Activated CD4-positive, alpha-beta T cell treated with anti-CD3 and anti-CD28 coated beads, Interleukin-2, Interleukin-6, amounts not matched to agents 100 ng/mL and 50 ng/mL, durations not matched to agents 16 hours and 8 hours (primary cell): ENCODE measurements around the gene AZIN2.
"Not testable (repeated sequence)": the region's sequence is repeated elsewhere in the genome, so short reads cannot be mapped to it uniquely, and the experiment has no call there.

ENCODE experiments used
- DNase-seq: peaks from one replicate; pipeline ENCODE4 v3.0.0-alpha.2; 2020

AZIN2 gene

DNA sequence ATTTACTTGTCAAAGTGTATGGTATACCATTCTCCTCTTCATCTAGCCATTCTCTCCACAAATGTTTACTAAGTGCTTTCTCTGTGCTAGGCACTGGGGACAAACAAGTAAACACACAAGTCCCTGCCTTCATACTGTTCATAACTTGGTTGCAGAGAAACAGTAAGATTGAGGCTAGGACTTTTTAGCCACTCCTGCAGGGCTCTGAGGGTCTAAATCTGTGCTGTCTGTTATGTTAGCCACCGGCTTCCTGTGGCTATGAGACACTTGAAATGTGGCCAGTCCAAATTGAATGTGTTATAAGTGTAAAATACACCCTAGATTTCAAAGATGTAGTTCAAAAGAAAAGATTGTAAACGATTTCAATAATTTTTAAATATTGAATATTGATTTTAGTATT is 50.2 kb downstream of the AZIN2 start:
- DNase-seq, result no peak

DNA sequence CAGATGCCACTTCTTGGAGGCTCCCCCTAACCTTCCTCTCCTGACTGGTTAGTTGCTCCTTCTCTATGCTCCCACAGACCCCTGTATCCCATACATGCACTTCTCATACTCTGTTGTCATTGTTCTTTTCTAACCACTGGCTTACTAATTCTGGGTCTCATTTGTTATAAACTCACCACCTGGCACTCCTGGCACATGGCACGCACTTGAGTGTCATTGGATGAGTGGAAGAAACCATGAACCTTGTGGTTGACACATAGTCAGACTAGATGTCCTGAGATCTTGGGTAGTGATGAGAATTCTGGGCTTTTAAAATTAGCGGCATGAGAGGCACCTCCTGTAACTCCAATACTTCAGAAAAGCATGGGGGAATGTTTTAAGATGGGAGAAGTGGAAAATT is 51.6 kb downstream of the AZIN2 start:
- DNase-seq, result peak; percentile 53

DNA sequence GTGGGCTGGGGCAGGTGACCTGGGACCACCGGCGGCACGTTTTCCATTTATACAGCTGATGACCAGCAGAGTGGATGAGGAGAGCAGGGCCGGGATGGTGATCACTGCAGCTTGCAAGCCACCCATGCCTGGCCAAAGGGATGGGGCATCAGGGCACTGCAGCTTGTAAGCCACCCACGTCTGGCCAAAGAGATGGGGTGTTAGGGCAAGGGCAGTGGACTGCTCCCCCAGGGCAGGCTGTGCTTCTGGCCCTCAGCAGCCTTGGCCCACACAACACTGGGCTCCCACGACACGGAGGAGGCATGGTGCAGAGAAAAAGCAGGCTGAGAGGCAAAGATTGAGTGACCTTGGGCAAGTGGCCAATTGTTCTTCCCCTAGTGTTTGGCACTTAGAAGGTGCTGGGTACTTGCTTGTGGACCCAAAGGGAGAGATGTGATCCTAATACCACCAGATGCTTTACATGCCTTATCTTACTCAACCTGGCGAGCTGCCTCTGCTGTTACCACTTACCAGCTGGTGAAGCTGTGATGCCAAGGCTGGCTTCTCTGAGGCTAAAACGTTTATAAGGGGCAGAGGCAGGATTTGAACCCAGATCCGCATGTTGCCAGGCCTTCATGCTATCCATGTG is 52.6 kb downstream of the AZIN2 start:
- no peak for DNase-seq

DNA sequence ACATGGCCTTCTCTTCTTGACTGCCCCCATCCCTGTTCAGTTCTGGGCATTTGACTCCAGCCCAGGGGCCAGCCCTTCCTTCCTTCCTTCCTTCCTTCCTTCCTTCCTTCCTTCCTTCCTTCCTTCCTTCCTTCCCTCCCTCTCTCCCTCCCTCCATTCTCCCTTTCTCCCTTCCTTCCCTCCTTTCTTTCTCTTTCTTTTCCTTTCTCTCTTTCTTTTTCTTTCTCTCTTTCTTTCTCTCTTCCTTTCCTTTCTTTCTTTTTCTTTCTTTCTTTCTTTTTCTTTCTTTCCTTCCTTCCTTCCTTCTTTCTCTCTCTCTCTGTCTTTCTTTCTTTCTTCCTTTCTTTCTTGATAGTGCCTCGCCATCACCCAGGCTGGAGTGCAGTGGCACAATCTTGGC is 55.1 kb downstream of the AZIN2 start:
- not testable (repeated sequence) for DNase-seq

DNA sequence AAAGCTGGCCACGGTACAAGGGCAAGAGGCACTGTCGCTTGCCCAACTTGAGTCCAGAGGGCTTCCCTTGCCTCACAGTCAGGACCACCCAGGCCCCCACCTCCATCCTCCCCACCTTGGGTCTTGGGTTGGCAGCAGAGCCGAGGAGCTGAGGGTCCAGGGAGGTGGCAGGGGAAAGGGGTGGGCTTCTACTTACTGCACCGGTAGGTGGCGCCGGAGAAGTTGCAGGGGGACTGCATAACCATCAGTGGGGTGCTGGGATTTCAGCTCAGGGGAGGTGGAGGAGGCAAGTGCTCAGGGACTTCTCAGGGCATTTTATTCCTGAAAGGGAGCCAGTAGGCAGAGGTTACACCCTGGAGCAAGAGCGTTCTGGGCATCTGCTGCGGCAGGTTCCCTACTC is 56.8 kb downstream of the AZIN2 start:
- peak; percentile 21 for DNase-seq

DNA sequence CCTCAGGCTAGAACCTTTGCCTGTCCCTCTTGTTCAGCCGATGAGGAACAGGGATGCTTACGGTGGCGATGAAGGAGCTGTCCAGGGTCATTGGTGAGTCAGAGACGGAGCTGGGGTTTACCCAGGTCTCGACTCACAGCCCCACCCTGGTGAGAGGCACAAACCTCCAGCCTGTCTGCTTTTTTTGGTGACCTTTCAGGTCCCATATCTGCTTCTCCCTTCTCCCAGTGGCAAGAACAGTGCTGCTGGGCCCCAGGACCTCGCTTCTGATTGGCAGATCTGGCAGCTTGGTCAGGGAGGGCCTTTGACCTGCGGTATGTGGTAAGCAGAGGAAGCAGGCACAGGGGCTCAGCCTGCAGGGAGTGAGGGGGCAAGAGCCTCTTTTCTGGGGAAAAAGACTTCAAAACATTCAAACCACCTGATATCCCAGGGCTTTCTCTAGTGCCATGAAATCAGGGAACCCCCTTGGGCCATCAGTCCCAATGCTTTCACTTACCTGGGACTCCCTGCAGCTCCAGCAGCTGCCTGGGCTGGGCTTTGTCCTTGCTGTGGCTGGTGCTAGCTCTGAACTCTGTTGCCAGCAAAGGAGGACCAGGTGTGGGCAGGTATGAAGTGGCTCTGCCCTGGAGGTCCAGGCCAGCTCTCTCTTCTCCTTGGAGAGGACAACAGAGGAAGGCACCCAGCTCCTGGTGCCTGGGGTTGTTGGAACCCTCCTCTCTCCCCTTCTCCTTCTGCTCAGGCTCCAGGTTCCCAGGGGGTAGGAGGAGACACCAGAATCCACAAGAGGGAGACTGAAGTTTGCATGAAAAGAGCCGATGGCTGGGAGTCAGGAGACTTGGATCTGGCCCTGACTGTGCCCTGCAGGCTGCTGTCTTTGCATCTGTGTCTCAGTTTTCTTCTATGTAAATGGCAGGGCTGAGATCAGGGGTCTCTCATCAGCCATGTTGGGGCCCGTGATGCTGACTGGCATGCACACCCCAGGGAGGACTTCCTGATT is 59.5 kb downstream of the AZIN2 start:
- no peak for DNase-seq

DNA sequence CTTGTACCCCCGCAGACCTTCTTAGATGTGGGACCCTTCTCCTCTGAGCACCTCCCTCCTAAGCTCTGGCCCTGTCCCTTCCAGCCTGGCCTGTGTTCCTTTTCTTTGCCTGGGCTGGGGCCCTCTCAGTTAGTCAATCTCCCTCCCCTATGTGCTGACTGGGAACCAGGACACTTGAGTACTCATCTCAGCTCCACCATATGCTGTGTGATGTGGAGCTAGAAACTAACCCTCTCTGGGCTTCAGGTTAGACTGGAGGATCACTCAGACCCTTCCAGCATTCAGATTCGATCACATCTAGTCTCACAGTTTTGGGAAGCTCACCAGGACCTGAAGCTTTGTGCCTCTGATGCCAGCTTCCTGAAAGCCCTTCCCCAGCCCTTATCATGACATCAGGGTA is 60.3 kb downstream of the AZIN2 start:
- no peak for DNase-seq

DNA sequence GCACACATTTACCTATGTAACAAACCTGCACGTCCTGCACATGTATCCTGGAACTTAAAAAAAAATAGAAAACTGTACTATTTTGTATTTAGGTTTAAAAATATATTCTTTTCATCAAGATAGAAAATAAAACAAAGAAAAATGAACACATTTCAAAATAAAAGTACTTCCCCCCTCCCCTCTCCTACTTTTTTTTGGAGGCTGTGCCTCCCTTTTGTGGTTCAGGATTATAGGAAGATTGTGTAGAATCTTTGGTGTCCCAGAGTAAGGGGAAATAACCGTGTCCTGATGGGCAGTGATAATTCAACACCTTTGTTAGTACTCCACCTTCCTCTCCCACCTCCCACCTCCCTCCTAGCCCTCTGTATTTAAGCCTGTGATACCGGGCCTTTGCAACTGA is 60.8 kb downstream of the AZIN2 start:
- no peak for DNase-seq

DNA sequence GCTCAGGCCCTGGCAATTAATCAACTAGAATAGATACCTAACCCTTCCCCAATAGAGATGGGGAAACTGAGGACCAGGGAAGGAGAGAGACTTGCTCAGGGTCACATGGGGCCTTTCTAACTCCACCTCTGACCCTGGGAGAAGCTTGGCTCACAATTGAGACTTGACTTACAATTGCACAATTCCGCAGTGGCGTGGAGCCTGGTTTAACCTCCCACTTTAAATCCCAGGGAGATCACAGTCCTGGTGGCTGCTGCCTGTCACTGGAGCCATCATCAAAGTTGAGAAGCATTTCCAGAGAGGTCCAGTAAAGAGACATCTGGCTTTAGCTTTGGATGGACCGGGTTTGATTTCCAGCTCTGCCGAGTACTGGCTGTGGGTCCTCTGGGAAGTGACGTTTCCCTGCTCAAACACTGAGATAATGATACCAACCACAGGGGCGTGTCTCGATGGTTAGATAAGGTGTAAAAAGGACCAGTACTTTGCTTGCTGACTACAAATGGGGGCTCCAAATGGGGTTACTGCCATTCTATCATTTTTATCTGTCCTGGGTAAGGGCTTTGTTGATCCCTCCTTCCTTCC is 61.6 kb downstream of the AZIN2 start:
- no peak for DNase-seq

DNA sequence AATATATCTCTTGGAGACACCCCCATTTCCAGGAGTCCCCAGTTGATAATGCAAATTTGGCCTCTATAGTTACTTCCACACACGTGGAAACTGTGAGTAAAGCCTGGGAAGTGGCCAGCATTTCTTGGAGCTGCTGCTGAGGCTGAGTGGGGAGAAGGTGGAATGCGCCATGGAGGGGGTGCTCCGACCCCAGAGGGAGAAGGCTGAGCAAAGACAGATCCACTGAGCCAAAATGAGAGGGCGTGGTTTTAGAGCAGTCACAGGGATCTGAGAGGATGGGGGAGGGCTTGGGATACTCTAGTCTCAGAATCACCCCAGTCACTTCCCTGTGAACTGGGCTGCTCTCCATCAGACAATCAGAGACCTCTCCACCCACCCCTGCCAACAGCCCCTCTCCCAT is 62.2 kb downstream of the AZIN2 start:
- no peak for DNase-seq

DNA sequence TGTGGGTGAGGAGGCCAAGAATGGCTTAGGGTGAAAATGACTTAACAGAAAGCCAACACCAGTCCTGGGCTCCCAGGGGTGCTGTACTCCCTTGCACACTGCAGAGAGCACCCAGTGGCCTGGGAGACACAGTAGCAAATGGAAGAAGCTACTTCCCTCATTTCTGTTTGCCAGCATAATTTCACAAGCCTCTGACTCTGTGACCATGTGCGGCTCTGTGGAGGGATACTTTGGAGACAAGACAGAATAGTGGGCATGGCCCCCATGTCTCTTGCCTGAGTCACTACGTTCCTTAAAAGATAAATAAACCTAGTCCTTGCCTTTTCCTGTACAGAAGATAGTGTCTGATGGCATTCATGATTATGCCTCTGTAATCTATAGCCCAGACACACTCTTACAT is 62.7 kb downstream of the AZIN2 start:
- DNase-seq, result no peak

DNA sequence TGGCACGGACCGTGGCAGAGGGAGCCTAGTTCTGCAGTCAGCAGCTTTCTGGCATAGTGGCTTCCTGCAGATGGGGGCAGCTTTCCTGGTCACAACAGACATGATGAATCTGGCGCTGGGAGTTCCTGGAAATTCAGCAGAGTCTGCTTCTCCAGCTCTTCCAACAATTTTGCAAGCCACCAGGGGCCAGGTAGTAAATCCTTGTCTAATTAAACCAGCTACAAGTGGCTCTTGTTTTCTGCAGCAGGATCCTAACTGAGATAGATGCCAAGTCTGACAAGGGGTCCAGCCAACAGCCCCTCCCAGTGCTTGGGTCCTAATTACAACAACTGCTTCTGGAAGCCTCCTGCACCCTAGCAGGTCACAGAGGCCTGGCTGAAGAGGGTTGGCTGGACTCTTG is 65.0 kb downstream of the AZIN2 start:
- no peak for DNase-seq

DNA sequence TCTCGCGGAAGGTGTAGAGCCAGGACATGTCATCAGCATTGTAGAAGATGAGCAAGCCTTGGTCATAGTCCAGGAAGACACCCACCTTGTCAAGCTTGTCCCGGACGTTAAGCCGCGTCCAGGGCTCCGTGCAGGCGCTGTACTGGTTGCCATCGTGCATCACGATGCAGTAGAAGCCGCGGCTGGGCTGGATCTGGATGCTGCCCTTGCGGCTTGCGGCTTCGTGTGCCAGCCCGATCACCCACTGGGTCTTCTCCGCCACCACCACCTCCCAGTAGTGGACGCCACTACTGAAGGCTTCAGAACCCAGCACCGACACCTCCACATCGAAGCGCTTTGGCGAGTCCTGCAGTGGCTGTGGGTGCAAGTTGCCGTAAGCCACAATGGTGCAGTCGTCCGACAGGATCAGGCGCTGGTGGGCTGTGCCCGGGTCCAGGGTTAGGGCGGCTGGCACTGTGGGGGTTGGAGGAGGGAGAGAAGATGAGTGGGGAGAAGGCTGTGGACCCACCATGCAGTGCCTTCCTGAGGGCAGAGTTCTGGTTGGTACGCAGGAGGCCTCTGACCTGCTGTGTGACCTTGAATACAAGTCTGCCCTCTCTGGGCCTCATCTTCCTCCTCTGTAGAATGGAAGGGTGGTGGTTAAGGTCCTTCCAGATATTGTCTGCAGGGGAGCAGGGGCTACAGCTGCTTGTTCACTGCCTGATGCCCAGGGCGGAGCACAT is 66.5 kb downstream of the AZIN2 start:
- no peak for DNase-seq

DNA sequence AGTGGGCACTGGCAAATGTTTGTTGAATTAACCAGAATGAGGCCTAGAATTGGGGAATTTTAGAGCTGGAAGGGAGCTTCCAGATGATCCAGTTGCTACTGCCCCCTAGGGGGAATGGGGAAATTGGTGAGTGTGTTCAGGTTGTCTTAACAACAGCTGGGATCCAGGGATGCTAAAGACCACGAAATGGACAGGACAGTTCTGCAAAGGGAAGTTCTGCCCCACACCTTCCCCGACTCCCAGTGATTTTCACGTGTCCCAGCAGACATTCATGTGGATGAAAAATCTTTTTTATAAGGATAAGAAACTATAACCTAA is 67.0 kb downstream of the AZIN2 start:
- no peak for DNase-seq

DNA sequence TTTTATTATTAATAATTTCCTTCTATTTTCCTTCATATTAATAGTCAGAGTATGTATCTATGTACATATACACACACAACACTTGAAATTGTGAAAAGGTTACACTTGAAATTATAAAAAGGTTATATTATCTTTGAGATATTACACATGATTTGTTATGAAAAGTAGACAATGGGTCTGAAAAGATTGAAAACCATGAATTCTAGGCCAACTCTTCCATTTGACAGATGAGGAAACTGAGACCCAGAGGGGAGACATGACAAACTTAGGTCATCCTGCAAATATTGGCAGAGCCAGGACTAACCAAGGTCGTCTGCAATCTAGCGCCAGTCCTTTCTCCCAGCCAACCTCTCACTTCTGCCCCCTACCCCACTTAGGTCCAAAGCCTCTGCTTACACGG is 67.7 kb downstream of the AZIN2 start:
- DNase-seq, result no peak

DNA sequence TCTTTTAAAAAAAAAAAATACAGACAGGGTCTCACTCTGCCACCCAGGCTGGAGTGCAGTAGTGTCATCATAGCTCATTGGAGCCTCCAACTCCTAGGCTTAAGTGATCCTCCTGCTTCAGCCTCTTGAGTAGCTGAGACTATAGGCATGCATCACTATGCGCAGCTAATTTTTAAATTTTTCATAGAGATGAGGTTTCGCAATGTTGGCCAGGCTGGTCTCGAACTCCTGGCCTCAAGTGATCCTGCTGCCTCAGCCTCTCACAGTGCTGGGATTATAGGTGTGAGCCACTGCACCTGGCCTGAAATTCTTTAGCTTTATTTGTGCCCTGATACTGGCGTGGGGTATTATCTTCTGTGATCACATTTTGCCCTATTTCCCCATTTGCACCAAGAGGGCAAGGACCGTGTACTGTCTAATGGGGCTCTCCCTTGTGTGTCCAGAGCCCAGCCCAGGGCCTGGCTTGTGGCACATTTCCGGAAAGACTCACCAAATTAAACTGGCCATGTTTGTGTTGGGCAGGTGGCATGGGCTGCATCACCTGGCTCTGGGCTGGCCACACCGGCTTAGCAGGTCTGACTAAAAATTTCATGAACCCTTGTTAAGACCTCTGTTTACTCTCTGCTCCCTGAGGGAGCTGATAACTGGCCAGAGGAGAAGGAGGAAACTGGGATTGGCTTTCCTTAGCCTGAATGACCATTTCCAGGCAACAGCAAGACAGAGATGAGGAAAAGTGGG is 68.7 kb downstream of the AZIN2 start:
- DNase-seq, result no peak

DNA sequence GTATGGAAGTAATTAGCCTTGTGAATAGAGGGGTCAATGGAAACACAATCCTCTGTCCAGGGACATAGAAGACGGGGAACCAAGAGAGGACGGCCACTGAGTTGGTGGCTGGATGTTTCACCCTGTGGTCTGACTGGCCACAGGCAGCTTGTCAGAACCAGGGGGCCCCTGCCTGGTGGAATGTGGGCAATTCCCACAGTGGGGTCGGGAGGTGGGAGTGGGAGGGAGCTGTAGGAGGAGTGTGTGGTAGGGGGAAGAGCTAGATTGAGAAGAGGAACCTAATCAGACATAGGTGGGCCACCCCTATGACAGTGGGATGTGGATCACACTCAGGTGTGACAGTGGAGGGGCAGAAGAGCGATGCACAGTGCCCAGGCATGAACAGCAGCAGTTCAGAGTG is 69.6 kb downstream of the AZIN2 start:
- DNase-seq, result no peak

DNA sequence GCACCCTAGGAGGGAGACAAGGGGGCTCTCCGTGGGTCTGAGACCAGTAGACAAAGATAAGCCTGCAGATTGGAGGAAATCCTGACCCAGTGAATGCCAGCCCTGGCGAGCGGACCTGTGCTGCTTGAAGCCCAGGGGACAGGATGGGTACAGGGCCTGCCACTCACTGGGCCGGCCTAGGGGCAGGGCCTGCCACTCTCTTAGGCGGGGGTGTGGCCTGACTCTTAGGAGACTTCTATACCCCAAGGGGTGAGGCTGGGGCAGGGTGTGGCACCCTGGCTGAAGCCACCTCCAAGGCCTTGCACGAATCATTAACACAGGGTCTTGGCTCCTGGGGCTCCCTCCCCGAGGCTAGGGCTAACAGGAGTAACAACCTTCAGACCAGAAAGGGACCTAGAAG is 70.2 kb downstream of the AZIN2 start:
- DNase-seq, result no peak

DNA sequence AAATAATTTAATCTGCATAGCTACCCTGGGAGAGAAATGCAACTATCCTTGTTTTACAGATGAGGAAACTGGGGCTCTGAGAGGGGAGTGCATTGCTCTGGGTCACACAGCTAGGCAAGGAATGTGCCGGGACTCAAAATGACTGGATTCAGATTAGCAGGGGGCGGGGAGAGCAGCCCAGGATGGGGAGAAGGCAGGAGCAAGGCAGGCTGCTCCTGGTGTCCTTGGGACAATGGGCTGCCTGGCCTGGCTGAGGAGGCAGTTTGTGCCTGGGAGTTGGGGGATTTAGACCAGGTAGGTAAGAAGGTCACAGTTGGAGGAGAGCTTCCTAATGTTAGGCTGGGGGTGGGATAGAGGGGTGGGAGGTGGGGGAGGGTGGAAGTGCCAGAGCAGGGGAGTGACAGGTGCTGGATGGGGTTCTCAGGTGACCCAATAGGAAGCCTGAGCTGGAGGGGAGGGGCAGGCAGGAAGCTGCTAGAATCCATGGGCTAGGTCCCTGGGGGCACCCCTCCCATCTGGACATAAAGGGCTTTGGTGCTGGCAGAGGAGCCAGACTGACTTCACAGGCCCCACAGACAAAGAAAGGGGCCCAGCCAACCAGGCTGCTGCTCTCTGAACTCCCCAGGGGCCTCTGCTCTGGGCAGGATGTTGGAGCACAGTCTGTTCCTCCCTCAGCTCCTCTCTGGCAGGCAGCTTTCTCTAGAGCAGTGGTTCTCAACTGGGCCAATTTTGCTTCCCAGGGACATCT is 71.9 kb downstream of the AZIN2 start:
- DNase-seq, result no peak

DNA sequence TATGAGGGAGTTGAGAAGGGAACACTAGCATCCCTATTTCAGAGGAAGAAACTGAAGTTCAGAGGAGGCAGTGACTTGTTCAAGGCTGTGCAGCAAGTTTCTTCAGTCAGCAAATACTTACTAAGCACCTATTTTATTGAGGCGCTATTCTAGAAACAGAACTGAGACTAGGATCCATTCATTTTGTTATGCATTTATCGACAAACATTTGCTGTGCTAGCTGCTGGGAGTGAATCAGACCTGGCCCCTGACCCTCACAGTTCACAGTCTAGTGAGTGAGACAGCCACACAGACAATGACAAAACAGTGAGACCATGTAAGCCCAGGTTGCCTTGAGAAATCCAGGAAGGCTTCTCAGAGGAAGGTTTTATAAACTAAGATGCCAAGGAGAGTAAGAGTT is 72.7 kb downstream of the AZIN2 start:
- DNase-seq, result no peak

DNA sequence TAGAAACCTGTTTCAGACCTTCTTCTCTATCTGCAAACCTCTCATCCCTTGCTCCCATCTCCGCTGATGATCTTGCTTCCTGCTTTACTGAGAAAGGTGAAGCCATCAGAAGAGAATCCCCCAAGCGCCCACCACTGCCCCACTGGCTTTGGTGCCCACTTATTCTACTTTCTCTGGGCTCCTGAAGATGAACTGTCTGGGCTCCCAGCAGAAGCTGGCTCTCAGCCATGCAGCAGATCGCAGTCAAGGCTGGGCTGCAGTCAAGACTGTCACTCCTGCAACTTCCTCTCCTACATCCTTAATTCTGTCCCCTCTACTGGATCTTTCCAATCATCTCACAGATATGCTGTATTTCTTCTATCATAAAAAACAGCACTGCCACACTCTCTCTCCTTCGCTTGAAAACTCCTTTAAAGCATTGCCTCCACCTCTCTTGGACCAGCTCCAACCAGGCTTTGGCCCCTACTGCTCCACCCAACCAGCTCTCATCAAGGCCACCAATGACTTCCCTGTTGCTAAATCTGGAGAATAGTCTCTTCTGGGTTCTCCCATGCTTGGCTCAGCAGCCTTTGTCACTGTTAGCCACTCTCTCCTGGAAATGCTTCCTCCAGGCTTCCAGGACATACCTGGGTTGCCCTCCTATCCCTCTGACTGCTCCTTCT is 75.1 kb downstream of the AZIN2 start:
- no peak for DNase-seq

DNA sequence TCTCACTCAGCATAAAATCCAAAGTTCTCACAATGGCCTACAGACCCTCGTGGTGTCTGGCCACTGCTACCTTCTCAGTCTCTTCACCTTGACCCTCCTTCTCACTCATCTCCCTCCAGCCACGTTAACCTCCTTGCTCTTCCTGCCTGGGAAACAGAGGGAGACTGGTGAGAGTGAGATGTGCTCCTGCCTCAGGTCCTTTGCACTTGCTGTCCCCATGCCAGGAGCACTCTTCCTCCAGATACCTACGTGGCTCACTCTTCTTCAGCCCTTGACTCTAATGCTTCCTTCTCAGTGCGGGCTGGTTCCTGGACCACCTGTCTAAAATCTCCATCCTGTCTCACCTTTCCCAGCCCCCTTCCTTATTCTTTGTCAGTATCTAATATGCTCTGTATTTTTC is 76.2 kb downstream of the AZIN2 start:
- no peak for DNase-seq
